GM18870 (cell line): ENCODE data around the gene COL4A6.
A peak's percentile ranks its signal among the peaks of the same experiment; 100 is the strongest.

Experiments used
- ATAC-seq: cut with Tn5 transposase; IDR thresholded peaks from one replicate; pipeline ENCODE4 v1.9.1; 2021; ENCODE audit warnings: moderate library complexity; ENCODE audit not compliant: unreplicated experiment

Gene COL4A6

DNA sequence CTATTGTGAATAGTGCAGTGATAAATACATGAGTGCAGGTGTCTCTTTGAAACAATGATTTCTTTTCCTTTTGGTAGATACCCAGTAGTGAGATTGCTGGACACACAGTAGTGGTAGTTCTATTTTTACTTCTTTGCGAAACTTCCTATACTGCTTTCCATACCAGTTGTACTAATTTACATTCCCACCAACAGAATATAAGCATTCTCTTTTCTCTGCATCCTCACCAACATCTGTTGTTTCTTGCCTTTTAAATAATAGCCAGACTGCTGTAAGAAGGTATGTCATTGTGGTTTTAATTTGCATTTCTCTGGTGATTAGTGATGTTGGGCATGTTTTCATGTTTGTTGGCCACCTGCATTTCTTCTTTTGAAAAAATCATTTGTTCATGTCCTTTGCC, 105.9 kb downstream of the COL4A6 start:
- ATAC-seq: peak; percentile 89

DNA sequence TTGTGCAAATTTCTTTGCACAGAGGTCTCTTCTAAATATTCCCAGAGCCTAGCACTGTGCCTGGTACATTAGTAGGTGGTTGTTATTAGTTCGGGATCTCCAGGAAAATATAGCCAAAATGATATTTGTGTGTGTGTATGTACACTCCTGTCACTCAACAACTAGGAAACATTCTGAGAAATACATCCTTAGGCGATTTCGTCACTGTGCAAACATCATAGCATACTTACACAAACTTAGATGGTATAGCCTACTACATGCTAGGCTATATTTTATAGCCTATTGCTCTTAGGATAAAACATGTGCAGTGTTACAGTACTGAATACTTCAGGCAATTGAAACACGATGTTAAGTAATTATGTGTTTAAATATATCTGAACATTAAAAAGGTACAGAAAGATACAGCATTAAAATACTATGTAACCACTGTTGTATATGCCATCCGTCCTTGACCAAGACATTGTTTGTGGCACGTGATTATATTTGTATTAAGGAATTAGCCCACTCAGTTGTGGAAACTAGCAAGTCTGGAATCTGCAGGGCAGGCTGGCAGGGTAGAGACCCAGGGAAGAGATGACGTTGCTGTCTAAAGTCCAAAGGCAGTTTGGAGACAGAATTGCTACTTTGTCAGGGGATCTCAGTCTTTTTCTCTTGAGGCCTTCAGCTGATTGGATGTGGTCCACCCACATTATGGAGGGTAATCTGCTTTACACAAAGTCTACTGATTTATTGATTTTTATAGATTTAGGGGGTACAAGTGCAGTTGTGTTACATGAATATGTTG, 106.9 kb downstream of the COL4A6 start:
- ATAC-seq: no peak

DNA sequence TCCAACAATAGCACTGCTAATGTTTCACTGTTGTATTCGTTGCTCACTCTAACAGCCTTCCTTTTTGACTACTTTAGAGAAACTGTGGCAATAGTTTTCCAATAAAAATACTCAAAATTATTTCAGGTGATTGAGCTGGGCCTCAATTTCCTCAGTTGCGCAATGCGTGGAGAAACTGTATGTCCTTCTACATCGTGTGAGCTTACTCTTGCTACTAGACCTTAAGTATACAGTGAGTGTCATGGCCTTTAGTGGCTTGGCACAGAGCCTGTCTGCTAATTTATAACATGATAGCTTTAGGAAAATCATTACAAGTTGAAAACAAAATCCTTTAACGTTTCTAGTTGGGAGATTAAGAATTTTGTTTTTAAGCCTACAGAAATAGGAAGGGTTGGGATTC, 114.5 kb downstream of the COL4A6 start:
- ATAC-seq: no peak

GRCh38 chrX:108322234-108322633, 116.0 kb downstream of the COL4A6 start:
- no peak for ATAC-seq

GRCh38 chrX:108316456-108316855, 121.8 kb downstream of the COL4A6 start:
- ATAC-seq: no peak

GRCh38 chrX:108313669-108314068, 124.6 kb downstream of the COL4A6 start:
- ATAC-seq: no peak

- ATAC-seq: no peak
Observed at GRCh38 chrX:108312957-108313356, 125.3 kb downstream of the COL4A6 start.

- no peak for ATAC-seq
Observed at GRCh38 chrX:108312011-108312410, 126.2 kb downstream of the COL4A6 start.

DNA sequence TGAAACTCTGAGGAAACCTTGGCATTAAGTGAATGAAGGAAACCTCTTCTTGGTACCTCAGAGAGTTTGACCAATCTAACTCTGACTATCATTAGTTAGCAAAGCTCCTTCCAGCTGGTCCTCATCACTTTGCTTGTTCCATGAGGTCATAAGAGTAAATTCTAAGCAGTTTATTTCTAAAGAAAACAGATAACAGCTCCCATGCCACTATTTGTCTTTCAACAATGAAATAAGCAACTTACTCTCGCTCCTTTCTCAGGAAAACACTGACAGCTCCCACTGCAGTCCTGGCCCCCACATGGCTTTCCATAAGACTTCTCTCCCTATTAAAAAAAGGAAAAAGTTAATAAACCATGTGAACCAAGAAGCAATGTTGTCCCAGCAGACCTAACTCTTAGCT, 127.7 kb downstream of the COL4A6 start:
- ATAC-seq: no peak

- no peak for ATAC-seq
Observed at GRCh38 chrX:108309144-108309543, 129.1 kb downstream of the COL4A6 start.

DNA sequence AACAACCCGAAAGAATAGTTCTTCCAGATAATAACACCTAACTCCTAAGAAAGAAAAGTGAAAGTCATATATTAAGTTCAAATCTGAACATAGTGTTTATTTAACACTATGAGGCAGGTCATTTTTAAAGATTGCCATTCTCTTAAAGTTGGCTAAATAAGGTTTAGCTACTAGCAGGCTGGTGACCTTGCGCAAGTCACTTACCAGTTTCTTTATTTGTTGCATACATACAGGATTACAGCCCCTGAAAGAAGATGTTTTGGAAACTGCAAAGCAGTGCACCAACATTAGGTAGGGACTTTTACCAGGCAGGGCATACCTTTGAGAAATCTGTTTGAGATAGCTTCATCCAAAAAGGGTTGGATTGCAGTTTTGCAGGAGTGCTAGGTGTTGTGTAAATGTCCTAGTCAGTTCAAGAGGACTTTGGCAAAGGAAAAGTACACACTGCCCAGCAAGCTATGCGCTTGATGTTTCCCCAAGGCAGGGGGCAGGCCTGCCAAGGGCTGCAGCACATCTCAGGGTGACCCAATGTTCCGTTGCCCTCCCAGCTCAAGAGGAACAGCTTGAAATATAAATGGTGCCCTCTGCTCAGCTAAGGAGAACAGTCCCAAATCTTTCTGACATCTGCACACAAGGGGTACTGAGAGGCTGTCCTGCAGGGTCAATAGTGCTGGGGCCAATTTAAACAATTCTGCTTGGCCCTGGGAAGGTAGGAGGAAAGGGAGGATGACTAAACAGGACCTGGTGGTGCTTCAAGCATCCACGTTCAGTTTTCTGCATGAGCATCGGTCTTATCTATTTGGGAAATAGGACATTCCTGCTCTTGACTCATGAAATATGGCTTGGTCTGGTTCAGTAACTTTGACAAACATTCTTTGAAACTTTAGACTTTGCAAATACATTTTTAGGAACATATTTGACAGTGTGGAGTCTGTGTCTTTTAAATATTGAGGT, 130.8 kb downstream of the COL4A6 start:
- ATAC-seq: no peak

- ATAC-seq: no peak
Observed at GRCh38 chrX:108306086-108306485, 132.1 kb downstream of the COL4A6 start.

DNA sequence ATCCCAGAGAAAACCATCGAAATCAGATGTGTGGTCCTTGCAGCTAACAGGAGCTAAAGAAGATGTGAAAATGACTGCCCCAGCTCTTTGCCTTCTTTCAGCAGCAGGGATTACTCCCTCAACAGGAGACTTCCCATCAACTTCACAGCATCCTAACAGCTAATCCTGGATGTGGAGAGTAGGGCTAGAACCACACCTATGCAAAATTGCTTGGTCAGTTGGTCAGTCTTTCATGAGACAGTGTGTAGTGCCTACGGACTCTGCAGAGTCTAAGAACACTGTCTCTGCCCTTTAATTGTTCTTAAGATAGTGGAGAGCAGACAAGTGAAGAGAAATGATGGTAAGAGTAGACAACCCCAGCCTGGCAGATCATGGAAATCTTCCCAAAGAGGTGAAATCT, 133.5 kb downstream of the COL4A6 start:
- ATAC-seq: no peak

GRCh38 chrX:108304210-108304609, 134.0 kb downstream of the COL4A6 start:
- peak; percentile 42 for ATAC-seq

DNA sequence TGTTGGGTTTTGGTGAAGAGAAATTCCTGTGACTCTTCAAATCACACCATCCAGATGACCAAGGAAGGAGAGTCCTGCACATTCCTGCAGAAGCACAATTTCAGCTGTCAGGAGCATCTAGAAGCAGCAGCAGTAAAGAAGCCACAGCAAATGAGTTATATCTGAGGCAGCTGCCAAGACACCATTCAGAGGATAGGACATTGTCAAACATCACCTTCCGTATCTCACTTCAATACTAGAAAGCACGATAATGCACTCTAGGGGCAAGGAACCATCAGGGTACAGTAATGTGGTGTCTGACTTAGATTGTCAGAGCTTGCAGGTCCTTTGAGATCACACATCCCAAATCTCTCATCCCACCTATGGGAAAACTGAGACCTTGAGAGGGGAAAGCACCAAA, 134.5 kb downstream of the COL4A6 start:
- no peak for ATAC-seq

GRCh38 chrX:108299704-108300103, 138.5 kb downstream of the COL4A6 start:
- peak; percentile 2 for ATAC-seq

- peak; percentile 74 for ATAC-seq
Observed at GRCh38 chrX:108299101-108299591, 139.1 kb downstream of the COL4A6 start.

- no peak for ATAC-seq
Observed at GRCh38 chrX:108298165-108298602, 140.0 kb downstream of the COL4A6 start.

DNA sequence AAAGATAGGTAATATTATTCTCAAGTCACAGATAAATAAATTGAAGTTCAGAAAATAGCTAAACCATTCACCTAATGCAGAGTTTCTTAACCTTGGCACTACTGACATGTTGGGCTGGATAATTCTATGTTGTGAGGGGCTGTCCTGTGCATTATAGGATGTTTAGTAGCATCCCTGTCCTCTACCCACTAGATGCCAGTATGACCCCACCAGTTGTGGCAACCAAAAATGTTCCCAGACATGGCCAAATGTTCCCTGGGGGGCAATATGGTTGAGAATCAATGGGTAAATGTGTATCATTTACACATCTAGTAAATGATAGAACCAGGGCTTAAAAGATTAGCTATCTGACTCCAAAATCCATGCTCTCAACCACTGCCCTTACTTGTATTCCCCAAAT, 140.9 kb downstream of the COL4A6 start:
- no peak for ATAC-seq

DNA sequence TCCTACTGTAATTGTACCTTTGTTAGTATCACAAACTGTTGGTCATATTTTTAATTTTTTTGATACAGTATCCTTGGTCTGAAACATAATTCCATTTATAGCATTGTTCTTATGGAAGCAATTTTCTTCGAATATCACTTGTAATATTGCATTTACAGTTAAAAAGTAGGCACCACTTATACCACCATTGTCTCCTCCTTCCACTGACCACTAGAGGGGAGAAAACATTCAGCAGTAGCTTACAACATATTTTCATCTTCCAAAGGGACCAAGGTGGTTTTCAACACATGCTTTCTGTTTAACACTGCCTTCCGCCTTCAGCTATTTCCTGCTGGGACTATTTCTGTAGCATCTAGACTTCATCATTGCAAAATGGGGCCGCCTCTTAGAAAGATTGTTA, 146.2 kb downstream of the COL4A6 start:
- ATAC-seq: no peak

DNA sequence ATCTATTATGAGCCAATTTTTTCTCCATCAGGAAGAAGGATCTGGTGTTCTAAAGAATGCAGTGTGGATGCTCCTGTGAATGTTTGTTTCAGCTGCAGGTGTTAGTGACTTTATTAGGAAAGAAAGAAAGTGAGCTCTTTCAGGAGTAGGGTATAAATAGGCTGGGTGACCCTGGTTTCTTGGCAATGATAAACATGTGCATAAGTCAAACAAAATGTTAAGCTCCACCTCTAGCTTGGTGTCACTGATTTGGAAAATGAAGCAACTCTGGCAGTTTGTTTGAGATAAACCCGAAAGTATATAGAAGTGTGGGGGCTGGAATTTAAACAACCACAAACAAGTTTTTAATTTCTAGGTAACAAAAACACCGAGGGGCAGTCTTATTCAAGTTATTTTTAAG, 152.3 kb downstream of the COL4A6 start:
- no peak for ATAC-seq

GRCh38 chrX:108285356-108285755, 152.9 kb downstream of the COL4A6 start:
- no peak for ATAC-seq
